Activated effector memory CD4-positive, alpha-beta T cell treated with Interleukin-2 at 50 U/mL for 16 hours (primary cell): ENCODE data around the gene MYEF2.

Experiments
- DNase-seq: peaks from one replicate; pipeline ENCODE4 v3.0.0-alpha.2; 2020

MYEF2 gene

DNA sequence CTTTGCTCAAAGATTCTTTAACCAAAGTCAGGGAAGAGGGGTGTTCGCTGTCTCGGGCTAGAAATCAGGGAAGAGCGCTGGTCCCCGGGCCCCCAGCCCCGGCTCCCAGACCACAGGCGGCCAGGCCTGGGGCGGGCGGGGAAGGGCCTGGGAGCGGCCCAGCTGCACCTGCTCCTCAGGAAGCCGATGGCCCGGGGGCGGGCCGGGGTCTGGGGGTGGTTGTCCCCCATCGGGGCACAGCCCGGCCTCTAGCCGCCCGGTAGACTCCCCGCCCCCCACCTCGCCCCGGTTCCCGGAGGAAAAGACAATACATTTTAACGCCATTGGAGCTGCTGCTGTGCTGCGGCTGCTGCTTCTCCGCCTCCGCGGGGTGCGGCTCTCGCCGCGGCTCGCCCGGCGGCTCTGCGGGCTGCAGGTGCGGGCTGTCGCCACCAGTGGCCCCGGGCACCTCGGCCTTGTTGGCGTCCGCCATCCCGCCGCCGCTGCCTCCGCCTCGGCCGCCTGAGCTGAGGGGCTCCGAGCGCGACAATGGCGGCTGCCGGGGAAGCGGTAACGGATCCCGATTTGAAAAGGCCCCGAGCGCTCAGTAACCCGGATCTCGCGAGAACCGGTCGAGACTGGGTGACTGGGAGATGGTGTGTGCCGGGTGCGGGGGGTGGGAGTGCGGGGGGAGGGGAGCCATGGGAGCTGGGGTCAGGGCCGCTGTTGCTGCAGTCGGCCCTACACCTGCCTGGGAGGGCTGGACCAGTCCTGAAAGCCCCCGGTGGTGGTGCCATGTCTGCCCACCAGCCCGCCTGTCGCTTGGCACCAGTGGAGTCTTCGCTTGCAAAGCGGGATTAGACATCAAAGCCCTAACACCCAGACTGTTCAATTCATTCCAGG, at the start of gene MYEF2:
Gene MYEF2, minus strand, starts transcription at position 530 of the 882 bp plus-strand sequence. Its CDS starts 58 bp downstream, at position 472.
- peak; percentile 35 for DNase-seq

- DNase-seq = no peak
These were observed 47.7 kb upstream of the MYEF2 start for GRCh38 chr15:48225771-48226170.

GRCh38 chr15:48222627-48223026, 44.5 kb upstream of the MYEF2 start:
- DNase-seq = no peak

DNA sequence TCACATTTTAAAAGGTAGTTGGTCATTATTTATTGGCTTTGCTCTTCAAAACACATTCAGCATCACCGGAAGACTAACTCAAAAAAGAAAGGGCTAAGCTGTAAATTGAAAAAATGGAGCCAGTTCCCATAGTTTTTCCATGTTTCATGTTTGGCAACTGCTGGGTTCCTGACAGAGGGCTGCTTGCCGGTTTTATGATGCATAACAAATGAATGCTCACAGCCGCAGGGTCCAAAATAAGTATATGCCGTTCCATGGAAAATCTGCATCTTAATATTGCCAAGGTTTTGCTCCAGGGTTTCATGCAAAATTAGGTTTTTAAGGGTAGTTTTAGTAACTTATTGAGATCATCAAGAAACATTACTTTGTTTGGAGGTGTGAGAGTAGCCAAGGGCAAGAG, 43.8 kb upstream of the MYEF2 start:
- DNase-seq = no peak

- DNase-seq = no peak
These were observed 43.2 kb upstream of the MYEF2 start for GRCh38 chr15:48221261-48221660.

- no peak for DNase-seq
These were observed 27.9 kb upstream of the MYEF2 start, which contains the start of gene SLC12A1 for GRCh38 chr15:48205981-48206380. SLC12A1 (plus strand) TSS chr15:48206302; CDS start chr15:48207720, 1,418 bp downstream.

- no peak for DNase-seq
These were observed 24.0 kb upstream of the MYEF2 start for GRCh38 chr15:48202068-48202467.

- no peak for DNase-seq
These were observed 13.6 kb upstream of the MYEF2 start, which contains the start of gene CTXN2 for GRCh38 chr15:48191574-48192225. CTXN2 (plus strand) TSS chr15:48191665; CDS start chr15:48201301, 9,636 bp downstream.

- DNase-seq = no peak
These were observed 13.0 kb upstream of the MYEF2 start for GRCh38 chr15:48190932-48191573.

DNA sequence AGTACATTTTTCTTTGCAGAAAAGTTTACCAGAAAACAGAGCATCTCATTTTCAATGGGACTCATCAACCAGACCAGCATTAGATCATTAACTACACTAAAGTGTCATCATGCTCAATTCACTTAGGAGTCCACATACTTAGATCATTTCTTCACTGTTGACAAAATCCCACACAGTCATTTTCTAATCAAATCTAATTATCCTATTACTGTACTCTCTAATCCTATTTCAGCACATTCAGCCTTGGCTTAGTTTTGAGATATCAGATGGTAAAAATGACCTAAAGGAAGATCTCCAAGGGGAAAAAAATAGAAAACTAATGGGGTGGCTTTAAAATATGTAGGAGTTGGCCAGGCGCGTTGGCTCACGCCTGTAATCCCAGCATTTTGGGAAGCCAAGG, 8.2 kb upstream of the MYEF2 start:
- DNase-seq = no peak

GRCh38 chr15:48185529-48185928, 7.4 kb upstream of the MYEF2 start:
- no peak for DNase-seq

DNA sequence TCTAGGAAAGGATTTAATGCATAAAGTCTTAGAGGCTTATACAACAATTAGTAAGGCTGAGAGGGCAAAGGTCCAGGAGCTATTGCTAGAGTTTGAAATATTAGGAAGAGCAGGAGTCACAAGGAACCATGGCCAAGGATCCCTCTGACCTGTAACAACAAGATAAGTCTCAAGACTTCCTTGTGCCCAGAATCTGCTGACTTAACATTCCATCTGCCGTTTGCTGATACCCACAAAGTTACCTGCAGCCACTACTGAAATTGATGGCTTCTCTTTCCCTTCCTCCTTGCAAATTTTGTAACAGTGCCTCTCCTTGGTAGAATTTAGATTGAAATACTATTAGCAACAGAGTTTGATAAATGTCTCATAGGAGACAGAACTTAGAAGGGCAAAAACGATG, 4.7 kb upstream of the MYEF2 start:
- DNase-seq = no peak

- DNase-seq = no peak
These were observed 495 bp upstream of the MYEF2 start for GRCh38 chr15:48178648-48178931.

DNA sequence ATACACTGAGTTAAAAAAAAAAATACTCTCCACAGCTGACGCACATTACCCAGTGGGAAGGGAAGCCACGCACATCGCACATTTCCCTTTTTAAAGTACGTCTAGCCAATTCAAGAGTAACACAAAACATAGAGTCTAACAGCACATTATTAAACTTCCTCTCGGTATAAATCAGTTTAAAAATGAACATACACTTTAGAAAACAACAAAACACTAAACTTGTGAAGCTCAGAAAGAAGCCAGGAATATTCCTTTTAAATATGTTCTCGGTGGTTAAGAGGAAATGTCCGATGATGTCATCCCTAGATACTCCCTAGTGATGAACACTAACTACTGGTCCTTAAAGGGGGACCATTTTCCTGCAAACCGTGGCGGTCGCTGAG, 721 bp downstream of the MYEF2 start:
- no peak for DNase-seq

DNA sequence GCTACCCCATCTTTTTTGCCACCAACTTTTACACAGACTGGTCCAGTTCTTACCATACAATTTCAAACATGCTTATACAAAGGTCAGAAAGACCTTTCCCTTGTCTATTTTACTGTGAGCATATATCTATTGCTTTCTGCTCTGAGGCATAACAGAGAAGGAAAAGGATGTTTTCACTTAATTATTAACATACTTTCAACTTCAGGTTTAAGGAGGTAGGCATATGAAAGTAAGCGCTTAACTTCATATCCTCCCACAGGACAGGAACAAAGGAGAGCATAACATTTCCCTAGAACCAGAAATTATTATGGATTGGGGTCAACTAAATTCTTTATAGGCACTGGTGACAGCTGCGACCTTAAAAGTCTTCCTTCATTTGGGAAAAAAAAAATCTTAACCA, 1.1 kb downstream of the MYEF2 start:
- no peak for DNase-seq

- no peak for DNase-seq
These were observed 2.0 kb downstream of the MYEF2 start for GRCh38 chr15:48176112-48176511.

- no peak for DNase-seq
These were observed 3.0 kb downstream of the MYEF2 start for GRCh38 chr15:48175126-48175525.

- DNase-seq = no peak
These were observed 7.1 kb downstream of the MYEF2 start for GRCh38 chr15:48170981-48171380.

DNA sequence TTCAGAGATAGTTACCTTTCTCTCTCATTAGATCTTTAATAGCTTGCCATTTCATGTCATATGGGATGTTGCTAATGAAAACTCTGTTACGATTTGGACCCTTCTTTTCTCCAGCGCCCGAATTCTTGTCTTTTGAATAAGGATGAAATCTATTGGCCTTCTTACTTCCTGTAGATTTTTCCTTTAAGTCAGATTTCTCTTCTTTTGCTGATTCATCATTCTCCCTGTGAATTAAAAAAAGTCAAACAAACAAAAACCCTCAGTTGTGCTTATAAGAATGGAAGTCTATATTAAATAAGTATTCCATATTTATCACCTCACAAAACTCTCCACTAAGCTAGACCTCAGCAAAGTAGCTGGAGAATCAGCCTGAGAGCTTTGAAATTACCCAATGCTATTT, 9.5 kb downstream of the MYEF2 start:
- no peak for DNase-seq

GRCh38 chr15:48153526-48153925, 24.6 kb downstream of the MYEF2 start:
- DNase-seq = no peak

DNA sequence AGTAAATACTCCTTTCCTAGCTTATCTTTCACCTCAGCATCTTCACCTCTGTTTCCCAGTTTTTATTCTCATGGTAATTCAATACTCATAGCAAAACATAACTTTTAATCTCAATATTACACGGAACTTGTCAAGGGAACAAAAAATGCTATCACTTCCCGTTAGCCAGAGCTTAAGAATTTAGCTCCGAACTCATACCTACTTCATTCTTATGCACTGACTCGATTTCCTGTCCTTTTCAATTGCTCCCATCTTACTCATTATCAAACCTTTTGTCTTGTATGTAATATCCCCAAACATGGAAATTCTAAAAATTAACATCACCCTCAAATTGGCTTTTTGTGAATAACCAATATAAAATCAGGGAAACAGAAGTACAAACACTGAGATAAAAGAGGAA, 28.2 kb downstream of the MYEF2 start:
- DNase-seq = no peak

DNA sequence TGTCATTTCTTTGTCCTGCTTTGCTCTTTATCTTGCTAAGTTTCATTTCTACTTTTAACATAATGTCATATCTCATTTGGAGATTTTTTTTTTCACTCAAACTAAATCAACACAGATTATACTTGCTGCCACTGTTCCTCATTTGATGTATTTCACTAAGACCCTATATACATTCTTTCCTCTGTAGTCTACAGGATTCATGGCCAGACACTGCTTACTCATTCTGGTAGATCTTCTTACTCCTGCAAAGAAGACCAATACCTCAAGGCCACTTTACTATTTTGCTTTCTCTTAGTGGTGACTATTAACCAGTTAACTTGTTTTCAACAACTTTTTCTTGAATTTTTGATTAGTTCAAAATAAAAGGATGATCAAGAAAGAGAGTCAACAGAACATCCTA, 30.7 kb downstream of the MYEF2 start:
- DNase-seq = no peak

GRCh38 chr15:48145923-48146322, 32.2 kb downstream of the MYEF2 start:
- no peak for DNase-seq

- no peak for DNase-seq
These were observed 33.2 kb downstream of the MYEF2 start for GRCh38 chr15:48144889-48145288.
